Colonic mucosa (tissue), 4 donors: Measurements from ENCODE around the gene GYPB. TPM values are rescaled to one million over a fixed set of nuclear protein-coding genes. Genes with fewer than 3 reads are reported as not detected.
"Not testable (repeated sequence)": the region's sequence is repeated elsewhere in the genome, so short reads cannot be mapped to it uniquely, and the experiment has no call there.

ENCODE experiments used
- DNase-seq: peaks from one replicate; pipeline ENCODE4 v3.0.0-alpha.2; 2020
- H3K27ac ChIP-seq: fragments of 200-600 bp; one replicate; pipeline ENCODE4 v1.8.0; 2021
- H3K27me3 ChIP-seq: fragments of 200-600 bp; one replicate; pipeline ENCODE4 v1.8.0; 2021
- H3K36me3 ChIP-seq: fragments of 200-600 bp; one replicate; pipeline ENCODE4 v1.8.0; 2021
- H3K4me1 ChIP-seq: fragments of 200-600 bp; one replicate; pipeline ENCODE4 v1.8.0; 2021; ENCODE audit warnings: mild to moderate bottlenecking
- H3K4me3 ChIP-seq: fragments of 200-600 bp; one replicate; pipeline ENCODE4 v1.8.0; 2021
- H3K9ac ChIP-seq, 2 donors: one replicate each; pipeline ENCODE4 v1.7.0; 2013; ENCODE audit warnings: control low read depth in 2 of 2, low read depth in 2 of 2, low read length in 2 of 2
- H3K9me3 ChIP-seq: fragments of 200-600 bp; one replicate; pipeline ENCODE4 v1.8.0; 2021
- intact Hi-C: fragments of 100-400 bp; cut with DNase I; formaldehyde crosslinking; loops from one replicate; pipeline ENCODE4 v1.14.1; 2022
- total RNA-seq, 2 donors: library from RNA; stranded (reverse); fragmentation: NEBNext Ultra II Directional in 1 of 2; extraction: Animal tissue kit (Norgen Biotek cat#: 25700) in 1 of 2; gene quantifications; one replicate each; pipeline ENCODE4 v1.2.1, GENCODE V29; 2021
- TF ChIP-seq, protein P1 (sequence below): fragments of 200-600 bp; IDR thresholded peaks from one replicate; pipeline ENCODE4 v1.8.0; 2022; ENCODE audit warnings: antibody characterized with exemption, mild to moderate bottlenecking
- donor health status: healthy.
- donor health status: DM: no; HTN: no; CAD: no.
- donor health status: DM: no; HTN: no; CAD: no.

The GYPB gene
- total RNA-seq, 2 donors from 2014 or later, result not detected

DNA sequence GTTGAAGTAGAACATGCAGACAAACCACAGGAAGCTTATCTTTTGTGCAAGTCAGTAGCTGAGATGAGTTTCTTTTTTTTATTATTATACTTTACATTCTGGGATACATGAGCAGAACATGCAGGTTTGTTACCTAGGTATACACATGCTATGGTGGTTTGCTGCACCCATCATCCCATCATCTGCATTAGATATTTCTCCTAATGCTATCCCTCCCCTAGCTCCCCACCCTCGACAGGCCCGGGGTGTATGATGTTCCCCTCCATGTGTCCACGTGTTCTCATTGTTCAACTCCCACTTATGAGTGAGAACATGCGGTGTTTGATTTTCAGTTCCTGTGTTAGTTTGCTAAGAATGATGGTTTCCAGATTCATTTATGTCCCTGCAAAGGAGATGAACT is 11.5 kb upstream of the GYPB start:
- H3K9ac ChIP-seq, H3K27me3 ChIP-seq, H3K4me3 ChIP-seq, DNase-seq, H3K36me3 ChIP-seq, H3K4me1 ChIP-seq, H3K27ac ChIP-seq, intact Hi-C loops, H3K9me3 ChIP-seq: not testable (repeated sequence)

DNA sequence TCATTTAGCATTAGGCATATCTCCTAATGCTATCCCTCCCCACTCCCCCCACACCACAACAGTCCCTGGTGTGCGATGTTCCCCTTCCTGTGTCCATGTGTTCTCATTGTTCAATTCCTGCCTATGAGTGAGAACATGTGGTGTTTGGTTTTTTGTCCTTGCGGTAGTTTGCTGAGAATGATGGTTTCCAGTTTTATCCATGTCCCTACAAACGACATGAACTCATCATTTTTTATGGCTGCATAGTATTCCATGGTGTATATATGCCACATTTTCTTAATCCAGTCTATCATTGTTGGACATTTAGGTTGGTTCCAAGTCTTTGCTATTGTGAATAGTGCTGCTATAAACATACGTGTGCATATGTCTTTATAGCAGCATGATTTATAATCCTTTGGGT is 7.5 kb upstream of the GYPB start:
- H3K27ac ChIP-seq, intact Hi-C loops, H3K9ac ChIP-seq, H3K36me3 ChIP-seq, H3K27me3 ChIP-seq, H3K4me1 ChIP-seq, H3K4me3 ChIP-seq, DNase-seq, H3K9me3 ChIP-seq: not testable (repeated sequence)

DNA sequence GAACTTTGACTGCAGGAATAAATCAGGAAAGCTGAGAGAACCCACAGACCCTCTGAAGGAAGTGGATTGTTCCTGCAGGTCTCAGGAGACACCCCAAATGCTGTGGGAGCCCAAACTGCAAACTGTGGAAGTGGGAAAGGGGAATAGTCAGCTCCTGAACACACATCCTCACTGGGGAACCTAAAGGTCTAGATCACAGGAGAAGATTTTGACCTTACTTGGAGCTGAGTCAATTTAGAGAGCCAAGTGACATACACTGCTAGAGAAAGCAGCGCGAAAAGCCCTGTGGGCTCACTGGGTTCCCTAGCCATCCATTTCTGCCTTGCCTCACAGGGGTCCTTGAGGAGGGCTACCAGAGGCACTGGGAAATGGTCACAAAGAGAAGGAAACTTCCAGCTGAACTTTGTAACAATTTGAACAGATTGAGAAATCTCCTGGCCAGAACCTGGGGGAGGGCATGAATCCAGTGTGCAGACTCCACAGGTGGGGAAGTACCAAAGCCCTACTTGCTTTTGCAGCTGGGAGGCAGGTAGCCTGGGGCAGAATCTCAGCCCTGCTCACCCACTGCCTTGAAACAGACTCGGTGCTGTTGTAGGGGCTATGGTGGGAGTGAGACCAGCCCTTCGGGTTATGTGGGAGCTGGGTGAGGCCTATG is 5.3 kb upstream of the GYPB start:
- H3K4me1 ChIP-seq, H3K27ac ChIP-seq, DNase-seq, intact Hi-C loops, H3K9ac ChIP-seq, H3K9me3 ChIP-seq, H3K36me3 ChIP-seq, H3K27me3 ChIP-seq, H3K4me3 ChIP-seq: not testable (repeated sequence)

DNA sequence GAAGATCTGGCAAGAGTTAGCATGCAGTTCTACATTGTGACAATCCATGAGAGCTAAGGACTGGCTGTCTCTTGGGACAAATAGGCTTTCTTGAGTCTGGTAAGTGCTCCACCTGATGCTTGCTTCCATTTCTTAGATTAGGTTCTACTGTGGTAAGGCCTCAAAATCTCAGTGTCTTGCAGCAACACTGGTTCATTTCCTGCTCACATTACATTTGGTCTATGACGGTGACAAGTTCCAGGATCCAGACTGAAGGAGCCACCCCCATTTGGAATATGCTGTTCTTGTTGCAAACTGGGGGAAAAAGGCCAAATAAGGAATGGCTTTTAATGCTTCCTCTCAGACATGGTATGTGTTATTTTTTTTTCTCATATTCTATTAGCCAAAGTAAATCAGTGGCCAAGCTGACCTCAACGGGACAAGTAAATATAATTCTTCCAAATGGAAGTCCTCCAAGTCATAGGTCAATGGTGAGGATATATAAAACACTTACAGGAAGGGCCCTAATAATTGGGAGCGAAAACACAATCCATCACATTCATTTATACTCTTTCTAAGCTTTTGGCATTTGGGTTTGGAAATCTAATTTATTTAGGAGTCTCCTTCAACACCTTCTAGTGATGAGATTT is 3.7 kb upstream of the GYPB start:
- H3K27ac ChIP-seq, H3K36me3 ChIP-seq, intact Hi-C loops, DNase-seq, H3K4me1 ChIP-seq, H3K9ac ChIP-seq, H3K9me3 ChIP-seq, H3K27me3 ChIP-seq, H3K4me3 ChIP-seq: not testable (repeated sequence)

DNA sequence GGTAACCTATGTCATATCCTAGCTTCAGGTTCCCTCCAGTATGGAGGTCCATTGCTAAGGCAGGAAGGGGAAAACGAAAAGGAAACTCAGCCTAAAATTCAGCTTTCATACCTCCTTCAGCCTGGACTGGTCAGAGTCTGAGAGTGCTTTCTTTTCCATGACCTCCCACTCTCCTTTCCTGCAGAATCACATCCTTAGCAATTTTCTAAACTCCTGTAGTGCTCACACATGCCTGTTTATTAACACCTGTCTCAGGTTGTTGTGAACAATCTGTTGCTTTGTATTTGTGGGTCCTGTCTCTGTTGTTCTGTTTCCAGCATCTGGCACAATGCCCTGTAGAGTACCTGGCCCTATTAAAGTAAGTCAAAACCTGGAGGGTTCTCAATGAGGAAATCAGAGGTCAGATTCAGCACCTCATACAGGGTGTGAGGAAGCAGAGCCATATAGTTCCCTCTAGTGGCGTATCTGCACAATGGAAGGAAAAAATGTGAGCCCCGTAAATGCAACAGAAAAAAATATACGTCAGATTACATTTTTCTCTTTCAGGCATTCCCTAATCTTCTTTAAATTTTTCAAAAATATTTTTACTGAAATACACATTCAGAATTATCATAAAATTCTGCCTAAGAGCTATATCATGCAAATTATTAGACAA is 2.3 kb upstream of the GYPB start:
- H3K9me3 ChIP-seq, H3K9ac ChIP-seq, H3K4me3 ChIP-seq, H3K4me1 ChIP-seq, intact Hi-C loops, H3K27me3 ChIP-seq, H3K27ac ChIP-seq, H3K36me3 ChIP-seq, DNase-seq: not testable (repeated sequence)
- TF ChIP-seq, protein P1, sequence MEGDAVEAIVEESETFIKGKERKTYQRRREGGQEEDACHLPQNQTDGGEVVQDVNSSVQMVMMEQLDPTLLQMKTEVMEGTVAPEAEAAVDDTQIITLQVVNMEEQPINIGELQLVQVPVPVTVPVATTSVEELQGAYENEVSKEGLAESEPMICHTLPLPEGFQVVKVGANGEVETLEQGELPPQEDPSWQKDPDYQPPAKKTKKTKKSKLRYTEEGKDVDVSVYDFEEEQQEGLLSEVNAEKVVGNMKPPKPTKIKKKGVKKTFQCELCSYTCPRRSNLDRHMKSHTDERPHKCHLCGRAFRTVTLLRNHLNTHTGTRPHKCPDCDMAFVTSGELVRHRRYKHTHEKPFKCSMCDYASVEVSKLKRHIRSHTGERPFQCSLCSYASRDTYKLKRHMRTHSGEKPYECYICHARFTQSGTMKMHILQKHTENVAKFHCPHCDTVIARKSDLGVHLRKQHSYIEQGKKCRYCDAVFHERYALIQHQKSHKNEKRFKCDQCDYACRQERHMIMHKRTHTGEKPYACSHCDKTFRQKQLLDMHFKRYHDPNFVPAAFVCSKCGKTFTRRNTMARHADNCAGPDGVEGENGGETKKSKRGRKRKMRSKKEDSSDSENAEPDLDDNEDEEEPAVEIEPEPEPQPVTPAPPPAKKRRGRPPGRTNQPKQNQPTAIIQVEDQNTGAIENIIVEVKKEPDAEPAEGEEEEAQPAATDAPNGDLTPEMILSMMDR, result peak; percentile 41

DNA sequence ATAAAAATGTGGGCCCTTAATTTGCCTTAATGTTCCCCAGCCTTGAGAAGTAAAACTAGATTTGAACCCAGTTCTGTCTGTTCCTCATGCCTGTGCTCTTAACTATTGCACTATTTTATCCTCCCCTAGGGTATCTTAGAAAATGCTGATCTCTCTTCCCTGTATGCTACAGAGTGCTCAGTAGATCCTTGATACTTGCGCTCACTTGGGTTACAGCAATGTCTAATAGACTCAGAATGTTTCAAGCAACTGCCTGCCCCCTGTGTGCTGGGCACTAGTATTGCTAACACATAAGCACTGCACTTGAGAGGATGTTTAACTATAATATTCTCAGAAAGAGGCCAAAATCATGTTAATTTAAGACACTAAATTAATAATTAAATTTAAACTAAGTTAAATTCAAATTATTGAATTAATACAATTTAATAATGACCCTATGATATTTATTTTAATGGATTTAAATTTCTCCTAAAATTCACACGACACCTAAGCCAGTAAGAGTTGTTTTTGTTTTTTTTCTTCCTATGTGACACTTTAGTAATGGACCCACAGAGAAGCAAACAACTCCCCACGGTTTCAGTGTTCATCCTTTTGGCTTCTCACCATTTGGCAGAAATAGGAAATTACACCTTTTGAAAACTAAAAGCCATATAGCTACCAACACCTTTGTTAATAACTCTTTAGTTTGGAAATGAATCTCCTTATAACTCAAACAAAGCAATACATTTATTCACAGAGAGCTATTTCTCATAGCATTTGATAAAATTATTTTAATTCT is 768 bp downstream of the GYPB start:
- DNase-seq, H3K9me3 ChIP-seq, H3K4me1 ChIP-seq, H3K27me3 ChIP-seq, H3K36me3 ChIP-seq, H3K4me3 ChIP-seq, H3K27ac ChIP-seq, intact Hi-C loops, H3K9ac ChIP-seq: not testable (repeated sequence)

DNA sequence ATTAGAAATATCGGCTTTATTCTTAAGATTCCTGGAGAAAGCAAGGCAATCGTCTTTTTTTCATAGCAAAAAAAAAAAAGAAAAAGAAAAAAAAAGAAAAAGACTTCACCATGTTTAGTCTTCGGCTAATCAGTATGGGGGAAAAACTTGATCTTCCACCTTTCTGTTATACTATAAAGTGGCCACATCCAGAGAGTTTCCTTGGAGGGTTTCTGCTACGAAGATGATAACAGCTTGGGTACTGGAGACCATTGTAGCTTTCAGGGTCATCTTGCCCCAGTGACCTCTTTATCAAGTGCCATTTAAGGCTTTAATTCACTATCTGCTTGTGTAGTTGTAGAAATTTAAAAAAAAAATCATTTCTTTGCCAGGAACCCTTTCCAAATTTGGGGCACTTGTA is 1.9 kb downstream of the GYPB start:
- H3K27ac ChIP-seq, H3K27me3 ChIP-seq, DNase-seq, H3K36me3 ChIP-seq, H3K4me1 ChIP-seq, H3K9me3 ChIP-seq, H3K4me3 ChIP-seq, H3K9ac ChIP-seq, intact Hi-C loops: not testable (repeated sequence)

DNA sequence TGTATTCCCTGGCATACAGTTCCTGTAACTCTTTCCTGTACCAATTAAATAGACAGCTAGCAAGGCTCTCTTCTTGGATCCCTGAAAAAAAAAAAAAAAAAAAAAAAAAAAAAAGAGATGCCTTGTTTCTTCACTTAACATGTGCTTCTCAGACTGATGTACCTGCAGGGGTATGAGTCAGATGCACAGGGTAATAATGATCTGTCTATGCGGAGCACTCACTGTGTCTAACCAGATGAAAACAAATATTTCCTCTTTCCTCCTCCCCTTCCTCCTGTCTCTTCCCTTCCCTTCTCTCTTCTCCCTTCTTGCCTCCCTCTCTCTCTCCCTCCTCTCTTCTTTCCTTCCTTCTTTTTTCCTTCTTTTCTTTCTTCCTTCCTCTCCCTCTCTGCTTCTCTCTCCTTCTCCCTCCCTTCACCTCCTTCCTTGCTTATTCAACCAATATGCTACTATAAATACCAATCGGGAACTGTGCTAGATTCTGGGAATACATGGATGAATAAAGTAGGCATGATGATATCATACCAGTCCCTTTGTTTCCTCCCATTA is 3.0 kb downstream of the GYPB start:
- H3K9me3 ChIP-seq, H3K4me3 ChIP-seq, DNase-seq, H3K4me1 ChIP-seq, H3K36me3 ChIP-seq, intact Hi-C loops, H3K27me3 ChIP-seq, H3K27ac ChIP-seq, H3K9ac ChIP-seq: not testable (repeated sequence)
